Smooth muscle cell (in vitro differentiated cells): ENCODE data around the gene HINT2. TPM values are rescaled to one million over a fixed set of nuclear protein-coding genes. Genes with fewer than 3 reads are reported as not detected.

Experiments used
- DNase-seq: peaks from one replicate; lab custom pipeline; 2025; ENCODE audit not compliant: unreplicated experiment; lab: John Stamatoyannopoulos, UW
- H2AFZ ChIP-seq: fragments of 200-600 bp; sonication (generic); 2 replicates; pipeline ENCODE4 v1.6.0; 2016; ENCODE audit warnings: antibody characterized with exemption, low read depth, mild to moderate bottlenecking
- H3F3A ChIP-seq: fragments of 200-600 bp; sonication (generic); 2 replicates; pipeline ENCODE4 v1.6.0; 2017; ENCODE audit warnings: antibody characterized with exemption, low read depth
- H3K27ac ChIP-seq: fragments of 200-600 bp; sonication (generic); 2 replicates; pipeline ENCODE4 v1.5.1; 2016; ENCODE audit warnings: low read depth, mild to moderate bottlenecking
- H3K27me3 ChIP-seq: fragments of 200-600 bp; sonication (generic); 2 replicates; pipeline ENCODE4 v1.6.1; 2016; ENCODE audit warnings: low read depth, mild to moderate bottlenecking
- H3K36me3 ChIP-seq: fragments of 200-600 bp; sonication (generic); 2 replicates; pipeline ENCODE4 v1.5.1; 2016; ENCODE audit warnings: low read depth
- H3K4me1 ChIP-seq: fragments of 200-600 bp; sonication (generic); 2 replicates; pipeline ENCODE4 v1.5.1; 2016; ENCODE audit warnings: low read depth
- H3K4me2 ChIP-seq: fragments of 200-600 bp; sonication (generic); 2 replicates; pipeline ENCODE4 v1.6.0; 2016; ENCODE audit warnings: mild to moderate bottlenecking
- H3K4me3 ChIP-seq: fragments of 200-600 bp; sonication (generic); 2 replicates; pipeline ENCODE4 v1.5.1; 2016; ENCODE audit warnings: mild to moderate bottlenecking
- H3K79me2 ChIP-seq: fragments of 200-600 bp; sonication (generic); 2 replicates; pipeline ENCODE4 v1.6.0; 2016; ENCODE audit warnings: low read depth, mild to moderate bottlenecking
- H3K9ac ChIP-seq: fragments of 200-600 bp; sonication (generic); 2 replicates; pipeline ENCODE4 v1.6.0; 2016; ENCODE audit warnings: low read depth
- H3K9me3 ChIP-seq: fragments of 200-600 bp; sonication (generic); replicated peaks from 2 replicates; pipeline ENCODE4 v1.5.1; 2016; ENCODE audit warnings: low read depth
- H4K20me1 ChIP-seq: fragments of 200-600 bp; sonication (generic); 2 replicates; pipeline ENCODE4 v1.6.0; 2016; ENCODE audit warnings: low read depth
- CTCF ChIP-seq: fragments of 200-600 bp; sonication (generic); IDR thresholded peaks from 2 replicates; pipeline ENCODE4 v1.5.1; 2017; ENCODE audit warnings: borderline replicate concordance, mild to moderate bottlenecking, antibody characterized with exemption; ENCODE audit not compliant: insufficient read depth, poor library complexity, severe bottlenecking
- WGBS: methylation state at CpG from one replicate; pipeline ENCODE4 v1.1.7; 2016; ENCODE audit warnings: low lambda C conversion rate; 5-methylcytosine and 5-hydroxymethylcytosine counted together
- polyA plus RNA-seq: library from polyadenylated mRNA; unstranded; fragments of >200 nt; fragmentation: Nextera tagmentation; extraction: Ambion mirVana; gene quantifications from 2 replicates; pipeline ENCODE4 v1.2.1, GENCODE V29; 2016
- total RNA-seq: library from RNA; depleted of rRNA; stranded (reverse); fragments of >200 nt; gene quantifications from 2 replicates; pipeline ENCODE4 v1.2.3, GENCODE V29; 2014

Gene HINT2
- total and polyA plus RNA-seq, 2 experiments from 2014 or later, result 7.7 to 66.7 TPM

- Histone ChIP-seq H2AFZ (no peak overlapping the region), H3K36me3 (no peaks in the 10 kb centered on the region), H3K27me3 (no peaks in the 10 kb centered on the region), H3K4me2 (no peak overlapping the region), H3K27ac (no peak overlapping the region), H3K4me1 (peaks cover 12% of the 10 kb centered on the region), H3K4me3 (no peak overlapping the region), H3K79me2 (no peaks in the 10 kb centered on the region), H3K9me3 (no peaks in the 10 kb centered on the region), H4K20me1 (no peaks in the 10 kb centered on the region), H3K9ac (no peak overlapping the region), H3F3A (no peaks in the 10 kb centered on the region)
- DNase-seq, result no peak
- 86% methylated on average over 2 of the region's 2 CpGs for WGBS
- TF ChIP-seq CTCF, result no peak
These were observed 25.3 kb downstream of the HINT2 start for GRCh38 chr9:35789541-35789940.

- no peak overlapping the region for H3K4me3 ChIP-seq
- no peak for DNase-seq
- no peaks in the 10 kb centered on the region for H3K79me2 ChIP-seq
- TF ChIP-seq CTCF, result no peak
- H2AFZ ChIP-seq, result no peak overlapping the region
- peaks cover 21% of the 10 kb centered on the region for H3K27me3 ChIP-seq
- no peaks in the 10 kb centered on the region for H3K36me3 ChIP-seq
- H4K20me1 ChIP-seq, result no peaks in the 10 kb centered on the region
- H3K27ac ChIP-seq, result no peak overlapping the region
- no peak overlapping the region for H3K4me2 ChIP-seq
- no peaks in the 10 kb centered on the region for H3K9me3 ChIP-seq
- H3K9ac ChIP-seq, result no peak overlapping the region
- no peaks in the 10 kb centered on the region for H3K4me1 ChIP-seq
- no peaks in the 10 kb centered on the region for H3F3A ChIP-seq
These were observed 31.4 kb downstream of the HINT2 start for GRCh38 chr9:35783418-35783817.

- Histone ChIP-seq H3K9ac (no peak overlapping the region), H3K27ac (no peak overlapping the region), H3F3A (no peaks in the 10 kb centered on the region), H3K79me2 (no peaks in the 10 kb centered on the region), H4K20me1 (no peaks in the 10 kb centered on the region), H3K4me3 (no peak overlapping the region), H3K36me3 (no peaks in the 10 kb centered on the region), H3K4me2 (no peak overlapping the region), H3K4me1 (peaks cover under 1% of the 10 kb centered on the region), H3K27me3 (peaks cover 21% of the 10 kb centered on the region), H2AFZ (no peak overlapping the region), H3K9me3 (no peaks in the 10 kb centered on the region)
- WGBS, result 80% methylated on average over 1 of the region's 2 CpGs
- DNase-seq, result no peak
- no peak for TF ChIP-seq CTCF
These were observed 33.8 kb downstream of the HINT2 start for GRCh38 chr9:35781066-35781465.

- Histone ChIP-seq H3K4me1 (peaks cover 12% of the 10 kb centered on the region), H3K27ac (no peak overlapping the region), H3K9me3 (no peaks in the 10 kb centered on the region), H3K79me2 (no peaks in the 10 kb centered on the region), H3F3A (no peaks in the 10 kb centered on the region), H2AFZ (no peak overlapping the region), H4K20me1 (no peaks in the 10 kb centered on the region), H3K27me3 (peaks cover 21% of the 10 kb centered on the region), H3K9ac (no peak overlapping the region), H3K4me2 (no peak overlapping the region), H3K4me3 (no peak overlapping the region), H3K36me3 (no peaks in the 10 kb centered on the region)
- no peak for DNase-seq
- no peak for TF ChIP-seq CTCF
- 92% methylated on average over 3 of the region's 3 CpGs for WGBS
These were observed 36.3 kb downstream of the HINT2 start for GRCh38 chr9:35778496-35778895.
